Hepatic stellate cell (primary cell): ENCODE measurements around the gene CYTH4.

Experiments
- DNase-seq: peaks from one replicate; pipeline ENCODE4 v3.0.0; 2011; ENCODE audit warnings: low spot score

CYTH4 gene

GRCh38 chr22:37290737-37291136, 8.4 kb downstream of the CYTH4 start:
- DNase-seq = peak; percentile 70

- no peak for DNase-seq
Observed at GRCh38 chr22:37291559-37292298, 9.4 kb downstream of the CYTH4 start.

GRCh38 chr22:37292641-37293040, 10.3 kb downstream of the CYTH4 start:
- DNase-seq = no peak

- no peak for DNase-seq
Observed at GRCh38 chr22:37293172-37293571, 10.9 kb downstream of the CYTH4 start.

GRCh38 chr22:37294747-37295146, 12.4 kb downstream of the CYTH4 start:
- no peak for DNase-seq

GRCh38 chr22:37295213-37295886, 13.0 kb downstream of the CYTH4 start:
- no peak for DNase-seq

- no peak for DNase-seq
Observed at GRCh38 chr22:37295946-37296345, 13.6 kb downstream of the CYTH4 start.

- DNase-seq = no peak
Observed at GRCh38 chr22:37298748-37299495, 16.6 kb downstream of the CYTH4 start.

- DNase-seq = no peak
Observed at GRCh38 chr22:37299969-37300509, 17.7 kb downstream of the CYTH4 start.

GRCh38 chr22:37300551-37301017, 18.3 kb downstream of the CYTH4 start:
- no peak for DNase-seq

- DNase-seq = no peak
Observed at GRCh38 chr22:37301144-37301830, 19.0 kb downstream of the CYTH4 start.

GRCh38 chr22:37302674-37303555, 20.6 kb downstream of the CYTH4 start:
- DNase-seq = no peak

- DNase-seq = peak; percentile 98
Observed at GRCh38 chr22:37303821-37304274, 21.5 kb downstream of the CYTH4 start.

GRCh38 chr22:37304595-37305343, 22.5 kb downstream of the CYTH4 start:
- peak; percentile 62 for DNase-seq

- DNase-seq = no peak
Observed at GRCh38 chr22:37305887-37306286, 23.6 kb downstream of the CYTH4 start.

- no peak for DNase-seq
Observed at GRCh38 chr22:37306494-37306829, 24.2 kb downstream of the CYTH4 start.

- DNase-seq = no peak
Observed at GRCh38 chr22:37308385-37309200, 26.3 kb downstream of the CYTH4 start.

- DNase-seq = no peak
Observed at GRCh38 chr22:37309211-37310074, 27.1 kb downstream of the CYTH4 start.
